ENCODE data around the gene CD300LF. TPM values are rescaled to one million over a fixed set of nuclear protein-coding genes. Genes with fewer than 3 reads are reported as not detected.
A peak's percentile ranks its signal among the peaks of the same experiment; 100 is the strongest.

The CD300LF gene
- total RNA-seq, 2 experiments from 2014 or later: not detected

DNA sequence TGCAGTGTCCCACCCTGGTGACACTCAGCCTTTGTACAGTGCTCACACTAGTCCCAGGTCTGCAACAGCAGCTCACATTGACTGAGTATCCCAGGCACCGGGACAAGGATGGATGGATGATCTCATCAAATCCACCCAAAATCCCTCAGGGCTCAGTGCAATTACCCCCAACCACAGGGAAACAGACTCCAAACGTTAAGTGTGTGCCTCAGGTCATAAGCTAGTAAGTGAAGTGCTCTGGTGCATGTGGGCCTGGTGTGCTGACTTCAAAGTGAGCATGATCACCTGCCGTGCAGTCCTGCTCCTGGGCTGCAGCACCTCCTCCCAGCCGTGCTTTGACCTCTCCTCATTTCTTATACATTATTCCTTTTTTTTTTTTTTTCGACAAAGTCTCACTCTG, 58.0 kb downstream of the CD300LF start:
- Mint-ChIP-seq H3K4me3 (no peak overlapping the region), H3K36me3 (ENCODE audit: low read depth) (no peaks in the 10 kb centered on the region), H3K27ac (no peak overlapping the region), H3K9me3 (ENCODE audit: insufficient read depth) (no peaks in the 10 kb centered on the region), H3K4me1 (ENCODE audit: low read depth) (peaks cover 5% of the 10 kb centered on the region), H3K27me3 (ENCODE audit: low read depth) (peaks cover 51% of the 10 kb centered on the region)
- POLR2A ChIA-PET: interaction anchor here (1.5 kb wide), 1 partner anchor 82 kb away, joined by 4 read pairs; the partner anchor contains the start of gene RAB37
- no peak for DNase-seq
- no peak for ATAC-seq
- CTCF ChIA-PET: interaction anchor here (6.6 kb wide), 1 partner anchor 82 kb away, joined by 284 read pairs; the partner anchor contains the start of gene RAB37

DNA sequence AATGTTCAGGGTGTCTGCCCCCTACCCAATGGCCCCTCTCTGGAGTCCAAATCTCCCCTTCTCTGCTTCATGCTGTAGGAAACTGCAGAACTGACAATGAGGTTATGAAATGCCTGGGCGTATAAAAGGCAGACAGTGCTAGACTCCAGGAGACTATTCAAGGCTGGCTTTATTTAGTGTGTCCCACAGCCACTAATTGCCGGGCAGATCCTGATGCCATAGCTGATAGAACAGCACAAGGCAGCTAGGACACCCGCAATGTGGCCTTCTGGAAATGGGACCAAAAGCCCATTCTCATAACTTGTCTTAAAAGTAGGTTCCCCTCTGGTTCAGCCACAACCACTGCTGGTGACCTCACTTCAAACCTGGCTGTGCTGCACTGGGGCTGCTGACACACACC, 60.7 kb downstream of the CD300LF start:
- H3K27ac Mint-ChIP-seq: no peak overlapping the region
- ChIA-PET POLR2A (no interaction called here), CTCF (interaction anchor here (0.7 kb wide), 1 partner anchor 84 kb away, joined by 4 read pairs; no protein-coding TSS in a partner anchor)
- H3K27me3 Mint-ChIP-seq (ENCODE audit: low read depth): peaks cover 45% of the 10 kb centered on the region
- H3K9me3 Mint-ChIP-seq (ENCODE audit: insufficient read depth): no peaks in the 10 kb centered on the region
- H3K4me3 Mint-ChIP-seq: no peak overlapping the region
- ATAC-seq (no peak), DNase-seq (no peak)
- no peaks in the 10 kb centered on the region for H3K4me1 Mint-ChIP-seq (ENCODE audit: low read depth)
- H3K36me3 Mint-ChIP-seq (ENCODE audit: low read depth): no peaks in the 10 kb centered on the region

DNA sequence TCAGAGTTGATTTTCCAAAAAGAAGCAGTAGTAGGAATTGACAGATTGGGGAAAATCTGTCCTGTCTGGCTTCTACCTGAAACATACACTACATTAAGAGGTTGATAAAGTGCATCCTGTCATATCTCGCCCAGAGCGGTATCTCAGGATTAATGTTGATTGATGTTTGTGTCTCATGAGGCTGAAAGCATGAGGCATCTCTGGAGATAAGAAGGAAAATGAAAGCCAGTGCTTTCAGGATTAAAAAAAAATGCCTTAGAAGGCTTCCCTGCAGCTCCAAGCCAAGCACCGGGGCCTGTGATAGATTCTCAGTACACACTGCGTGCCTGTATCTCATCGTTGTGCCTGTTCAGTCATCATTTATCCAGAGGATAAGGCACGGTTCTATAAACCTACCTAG, 62.8 kb downstream of the CD300LF start:
- no peak for DNase-seq
- H3K9me3 Mint-ChIP-seq (ENCODE audit: insufficient read depth): no peaks in the 10 kb centered on the region
- ChIA-PET CTCF (interaction anchor here (1.1 kb wide), 1 partner anchor 22 kb away, joined by 3 read pairs; no protein-coding TSS in a partner anchor), POLR2A (interaction anchor here (0.7 kb wide), 1 partner anchor 22 kb away, joined by 3 read pairs; no protein-coding TSS in a partner anchor)
- H3K27ac Mint-ChIP-seq: no peak overlapping the region
- no peaks in the 10 kb centered on the region for H3K36me3 Mint-ChIP-seq (ENCODE audit: low read depth)
- H3K27me3 Mint-ChIP-seq (ENCODE audit: low read depth): peaks cover 48% of the 10 kb centered on the region
- no peak overlapping the region for H3K4me3 Mint-ChIP-seq
- H3K4me1 Mint-ChIP-seq (ENCODE audit: low read depth): no peaks in the 10 kb centered on the region
- no peak for ATAC-seq

DNA sequence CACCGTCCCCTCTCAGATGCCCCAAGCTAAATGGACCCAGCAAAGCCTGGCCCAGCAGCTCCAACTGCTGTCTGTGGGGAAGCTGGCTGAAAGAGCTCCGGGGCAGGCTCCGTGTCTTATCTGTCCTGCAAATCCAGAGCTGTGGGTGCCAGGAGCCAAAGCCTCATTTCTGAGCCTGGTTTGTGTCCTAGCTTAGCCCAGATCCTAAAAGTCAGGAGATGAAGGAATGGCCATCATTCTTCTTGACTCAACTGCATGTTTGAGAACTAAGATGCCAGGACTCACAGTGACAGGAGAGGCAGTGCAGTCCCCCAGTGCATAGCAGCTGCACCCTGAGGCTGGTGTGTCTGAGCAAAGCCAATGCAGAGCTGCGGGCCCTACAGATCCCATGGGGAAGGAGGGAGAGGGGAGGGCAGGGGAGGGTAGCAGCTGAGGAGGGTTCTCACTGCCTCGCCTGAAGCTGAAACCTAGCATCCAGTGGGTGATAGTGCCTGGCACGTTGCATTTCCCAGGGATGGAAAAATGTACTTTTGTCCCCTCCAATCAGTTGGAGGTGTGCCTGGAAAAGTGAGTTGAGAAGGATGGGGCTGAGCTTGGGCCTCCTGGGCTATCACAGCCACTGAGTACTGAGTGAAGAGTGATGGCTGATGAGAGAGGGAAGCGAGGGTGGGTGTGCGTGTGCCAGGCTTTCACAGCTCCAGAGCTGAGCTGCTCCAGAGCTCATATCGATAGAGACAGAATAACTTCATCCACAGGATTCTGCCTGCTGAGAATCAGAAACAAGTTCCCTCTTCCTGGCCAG, 64.7 kb downstream of the CD300LF start:
- DNase-seq (no peak), ATAC-seq (no peak)
- ChIA-PET CTCF (interaction anchor here (1.0 to 3.1 kb wide), 5 partner anchors 9 to 217 kb away, joined by 3 to 24 read pairs (median 3); partner anchors contain the start of gene RAB37), POLR2A (interaction anchor here (0.9 kb wide), 1 partner anchor 16 kb away, joined by 3 read pairs; no protein-coding TSS in a partner anchor)
- Mint-ChIP-seq H3K36me3 (ENCODE audit: low read depth) (no peaks in the 10 kb centered on the region), H3K27ac (no peak overlapping the region), H3K4me3 (no peak overlapping the region), H3K9me3 (ENCODE audit: insufficient read depth) (no peaks in the 10 kb centered on the region), H3K4me1 (ENCODE audit: low read depth) (no peaks in the 10 kb centered on the region), H3K27me3 (ENCODE audit: low read depth) (peaks cover 52% of the 10 kb centered on the region)

DNA sequence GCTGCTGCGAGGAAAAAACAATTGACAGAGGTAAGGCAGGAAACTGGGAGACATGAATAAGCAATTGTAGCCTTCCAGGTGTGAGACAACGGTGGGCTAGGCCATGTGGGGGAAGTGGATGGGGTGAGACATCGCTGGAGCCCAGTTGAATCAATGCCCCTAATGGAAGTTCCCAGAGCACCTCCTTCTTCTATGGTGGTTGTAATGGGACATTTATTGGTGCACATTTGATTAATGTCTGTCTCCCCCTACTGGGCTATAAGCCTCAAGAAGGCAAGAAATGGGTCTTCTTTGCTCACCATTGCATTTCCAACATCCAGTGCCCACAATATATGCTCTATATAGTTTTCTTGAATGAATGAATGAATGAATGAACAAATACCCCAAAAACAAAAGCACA, 66.5 kb downstream of the CD300LF start:
- Mint-ChIP-seq H3K9me3 (ENCODE audit: insufficient read depth) (no peaks in the 10 kb centered on the region), H3K36me3 (ENCODE audit: low read depth) (no peaks in the 10 kb centered on the region), H3K27me3 (ENCODE audit: low read depth) (peaks cover 53% of the 10 kb centered on the region), H3K4me1 (ENCODE audit: low read depth) (no peaks in the 10 kb centered on the region), H3K4me3 (no peak overlapping the region), H3K27ac (no peak overlapping the region)
- DNase-seq (no peak), ATAC-seq (peak; percentile 53)
- ChIA-PET POLR2A (no interaction called here), CTCF (interaction anchor here (3.1 kb wide), 1 partner anchor 11 kb away, joined by 24 read pairs; no protein-coding TSS in a partner anchor)

DNA sequence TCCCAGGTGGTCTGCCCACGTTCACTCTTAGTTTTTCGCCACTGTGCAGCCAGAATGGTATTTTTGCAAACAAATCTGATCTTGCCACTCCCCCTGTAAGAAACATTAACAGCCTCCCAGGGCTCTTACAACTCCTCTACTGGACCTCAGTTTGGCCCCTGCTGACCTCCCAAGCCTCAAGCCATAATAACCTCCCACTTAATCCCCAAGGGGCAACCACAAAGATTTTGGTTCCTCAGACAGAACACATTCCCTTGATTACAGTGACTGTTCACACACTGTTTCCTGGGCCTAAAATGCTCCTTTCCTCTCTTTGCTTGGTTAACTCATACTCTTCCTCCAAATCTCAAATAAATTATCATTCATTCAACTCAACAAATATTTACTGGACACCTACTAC, 67.7 kb downstream of the CD300LF start:
- CTCF ChIA-PET: interaction anchor here (1.2 kb wide), 2 partner anchors 13 to 79 kb away, joined by 3 to 4 read pairs; no protein-coding TSS in a partner anchor
- no peak for DNase-seq
- POLR2A ChIA-PET: no interaction called here
- H3K4me3 Mint-ChIP-seq: no peak overlapping the region
- H3K36me3 Mint-ChIP-seq (ENCODE audit: low read depth): no peaks in the 10 kb centered on the region
- H3K9me3 Mint-ChIP-seq (ENCODE audit: insufficient read depth): no peaks in the 10 kb centered on the region
- no peak for ATAC-seq
- H3K27ac Mint-ChIP-seq: no peak overlapping the region
- H3K27me3 Mint-ChIP-seq (ENCODE audit: low read depth): peaks cover 54% of the 10 kb centered on the region
- peaks cover 4% of the 10 kb centered on the region for H3K4me1 Mint-ChIP-seq (ENCODE audit: low read depth)

DNA sequence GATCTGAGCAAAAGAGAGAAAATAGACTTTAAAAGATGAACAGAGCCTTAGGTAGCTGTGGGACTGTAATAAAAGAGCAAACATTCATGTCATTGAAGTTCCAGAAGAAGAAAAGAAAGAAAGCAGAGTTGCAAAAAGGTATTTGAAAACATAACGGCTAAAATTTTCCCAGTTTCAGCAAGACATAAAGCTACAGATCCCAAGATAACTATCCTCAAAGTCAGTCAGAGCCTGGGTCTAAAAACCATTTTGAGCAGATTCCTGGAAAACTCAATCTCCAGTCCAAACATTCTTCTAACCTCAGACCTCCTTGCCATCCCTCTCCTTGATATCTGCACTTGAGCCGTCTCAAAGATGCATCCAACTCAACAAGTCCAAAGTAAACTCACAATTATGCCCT, 68.3 kb downstream of the CD300LF start:
- H3K4me3 Mint-ChIP-seq: no peak overlapping the region
- CTCF ChIA-PET: interaction anchor here (1.0 to 1.2 kb wide), 3 partner anchors 13 to 78 kb away, joined by 3 to 4 read pairs (median 3); no protein-coding TSS in a partner anchor
- H3K4me1 Mint-ChIP-seq (ENCODE audit: low read depth): peaks cover 9% of the 10 kb centered on the region
- H3K27me3 Mint-ChIP-seq (ENCODE audit: low read depth): peaks cover 58% of the 10 kb centered on the region
- no peak for ATAC-seq
- no peak for DNase-seq
- no peak overlapping the region for H3K27ac Mint-ChIP-seq
- no peaks in the 10 kb centered on the region for H3K36me3 Mint-ChIP-seq (ENCODE audit: low read depth)
- H3K9me3 Mint-ChIP-seq (ENCODE audit: insufficient read depth): no peaks in the 10 kb centered on the region
- POLR2A ChIA-PET: no interaction called here

Small RNA genes within 50 kb of the gene (microRNA-seq; reads per million reads assigned to microRNA genes)
- gene MIR3615: 114 reads per million, percentile 62 among the genes with 10 or more reads in this experiment

Other genes with a start within 250 kb of the CD300LF start
- 1 to 10 TPM; 2.1 to 2.8 TPM for gene CD300A, start 246.3 kb downstream of the CD300LF start, total RNA-seq
- gene CD300LB, start 181.4 kb downstream of the CD300LF start, total RNA-seq: not detected
- gene CD300C, start 166.8 kb downstream of the CD300LF start, total RNA-seq: under 1 TPM; 0.47 to 0.57 TPM
- gene CD300H, start 145.4 kb downstream of the CD300LF start, total RNA-seq: not detected
- not detected for gene CD300LD, start 120.6 kb downstream of the CD300LF start, total RNA-seq
- not detected for gene CD300E, start 89.2 kb downstream of the CD300LF start, total RNA-seq
- gene RAB37, start 24.3 kb upstream of the CD300LF start, total RNA-seq: 10 to 100 TPM; 19.1 to 19.6 TPM
- gene NHERF1, start 35.7 kb upstream of the CD300LF start, total RNA-seq: 100 to 1,000 TPM; 286 to 296 TPM
- 10 to 100 TPM; 28.3 to 30.7 TPM for gene NAT9, start 63.4 kb upstream of the CD300LF start, total RNA-seq
- under 1 TPM; 0.18 to 0.21 TPM for gene GRIN2C, start 147.0 kb upstream of the CD300LF start, total RNA-seq
- gene FDXR, start 160.1 kb upstream of the CD300LF start, total RNA-seq: 10 to 100 TPM; 29.5 to 35.5 TPM
- gene FADS6, start 180.7 kb upstream of the CD300LF start, total RNA-seq: not detected
- not detected for gene USH1G, start 210.3 kb upstream of the CD300LF start, total RNA-seq
- not detected for gene OTOP2, start 211.3 kb upstream of the CD300LF start, total RNA-seq
- not detected for gene OTOP3, start 223.0 kb upstream of the CD300LF start, total RNA-seq